Small intestine (tissue), 7 donors: ENCODE measurements around the gene NEURL2. TPM values are rescaled to one million over a fixed set of nuclear protein-coding genes. Genes with fewer than 3 reads are reported as not detected.
A peak's percentile ranks its signal among the peaks of the same experiment; 100 is the strongest.

Experiments used
- DNase-seq, 2 donors: peaks; one replicate each; pipeline versions ENCODE4 v3.0.0 to v3.0.0-alpha.2; 2013
- FAIRE-seq: peaks from 2 replicates; lab custom pipeline; 2012; peaks lifted over from hg19 to GRCh38; lab: Jason Lieb, UNC
- H3K27ac ChIP-seq, 3 donors: one replicate each; pipeline ENCODE4 v1.5.1; 2013; ENCODE audit warnings: low read length in 2 of 3, mild to moderate bottlenecking in 2 of 3, control low read depth in 1 of 3, inconsistent platforms in 1 of 3, low read depth in 1 of 3, moderate library complexity in 1 of 3
- H3K27me3 ChIP-seq, 3 donors: one replicate each; pipeline ENCODE4 v1.6.1; 2013; ENCODE audit warnings: low read length in 3 of 3, inconsistent platforms in 1 of 3; ENCODE audit not compliant: control insufficient read depth in 3 of 3, insufficient read depth in 3 of 3
- H3K36me3 ChIP-seq, 3 donors: one replicate each; pipeline ENCODE4 v1.6.1; 2013; ENCODE audit warnings: low read length in 3 of 3, inconsistent platforms in 1 of 3, low read depth in 1 of 3, mild to moderate bottlenecking in 1 of 3, moderate library complexity in 1 of 3; ENCODE audit not compliant: control insufficient read depth in 3 of 3, insufficient read depth in 2 of 3
- H3K4me1 ChIP-seq, 3 donors: one replicate each; pipeline ENCODE4 v1.6.1; 2013; ENCODE audit warnings: low read length in 2 of 3, inconsistent platforms in 1 of 3, low read depth in 1 of 3, mild to moderate bottlenecking in 1 of 3, moderate library complexity in 1 of 3; ENCODE audit not compliant: control insufficient read depth in 3 of 3, insufficient read depth in 2 of 3
- H3K4me3 ChIP-seq, 3 donors: one replicate each; pipeline ENCODE4 v1.5.1; 2013; ENCODE audit warnings: low read length in 3 of 3, control low read depth in 1 of 3, inconsistent platforms in 1 of 3, low read depth in 1 of 3, mild to moderate bottlenecking in 1 of 3, moderate library complexity in 1 of 3
- H3K9me3 ChIP-seq, 2 donors: one replicate each; pipeline ENCODE4 v1.6.1; 2013; ENCODE audit warnings: low read depth in 1 of 2, low read length in 1 of 2; ENCODE audit not compliant: control insufficient read depth in 2 of 2, insufficient read depth in 1 of 2
- WGBS, 3 donors: extraction: QIAGEN DNeasy Blood & Tissue Kit; methylation state at CpG; one replicate each; pipeline ENCODE4 v1.1.7; 2013; 5-methylcytosine and 5-hydroxymethylcytosine counted together
- polyA plus RNA-seq, 4 donors: library from polyadenylated mRNA; stranded (reverse) in 3 of 4; unstranded in 1 of 4; fragments of 200-250 nt in 3 of 4; fragments of 120-200 nt in 1 of 4; gene quantifications; one replicate each; pipeline versions ENCODE4 v1.2.1 to v1.2.3, GENCODE V29; 2013
- donor health status: healthy with polysubstance abuse.
- donor health status: control.
- donor health status: control.
- donor health status: Bipolar disorder and iron deficiency.
- donor health status: healthy.

The NEURL2 gene
- polyA plus RNA-seq, 4 donors, result 2.9 to 20.2 (median 4.0) TPM

DNA sequence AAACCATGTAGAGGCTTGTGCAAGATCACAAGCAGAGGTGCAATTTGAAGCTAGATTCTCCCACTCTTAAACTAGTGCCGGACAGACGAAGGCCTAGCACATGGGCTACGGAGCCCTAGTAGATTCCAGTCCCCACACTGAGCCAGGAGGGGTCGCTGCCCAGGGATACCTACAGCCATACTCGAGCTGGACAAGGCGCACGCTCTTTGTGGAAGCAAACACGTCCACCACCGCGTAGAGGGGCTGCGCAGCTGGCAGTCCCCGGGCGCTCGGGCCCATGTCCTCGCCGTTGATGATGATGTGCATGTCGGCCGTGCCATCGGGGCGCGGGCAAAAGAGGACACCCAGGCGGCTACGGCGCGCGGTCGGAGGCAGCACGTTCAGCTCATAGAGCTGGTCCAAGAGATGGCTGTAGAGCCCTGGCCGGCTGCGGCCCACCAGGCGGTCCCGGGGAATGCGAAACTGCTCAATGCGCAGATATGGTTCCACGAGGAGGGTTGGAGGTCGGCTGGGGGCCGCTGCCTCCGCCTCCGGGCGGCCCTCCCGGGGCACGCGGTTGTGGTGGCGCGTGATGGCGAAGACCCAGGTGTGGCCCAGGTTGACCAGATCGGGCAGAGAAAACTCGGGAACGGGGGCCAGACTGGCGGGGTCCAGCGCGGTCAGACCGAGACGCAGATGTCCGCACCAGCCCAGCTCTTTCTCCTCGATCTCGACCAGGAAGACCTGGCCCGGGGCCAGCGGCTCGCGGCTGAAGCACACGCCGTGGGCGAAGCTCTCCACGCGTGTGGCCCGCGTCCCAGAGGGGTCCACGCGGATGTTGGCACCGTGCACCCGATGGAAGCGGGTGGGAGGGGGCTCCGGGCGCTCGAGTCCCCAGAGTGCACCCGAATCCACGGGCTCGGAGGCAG is 677 bp downstream of the NEURL2 start:
- DNase-seq (peak; percentile 74 to 90), FAIRE-seq (no peak)
- WGBS, 3 donors, result 1 to 4% (median 2%) methylated on average over 68 to 79 of the region's 79 CpGs
- Histone ChIP-seq H3K9me3 (no peaks in the 10 kb centered on the region), H3K4me1 (peaks cover 0 to 27% (median 6%) of the 10 kb centered on the region in 3 donors), H3K27me3 (no peaks in the 10 kb centered on the region), H3K4me3 (peak overlapping the region; percentile 70 to 90 (median 81)), H3K36me3 (peaks cover 2 to 57% (median 6%) of the 10 kb centered on the region in 3 donors), H3K27ac (peak overlapping the region; percentile 69 to 86 (median 85))

DNA sequence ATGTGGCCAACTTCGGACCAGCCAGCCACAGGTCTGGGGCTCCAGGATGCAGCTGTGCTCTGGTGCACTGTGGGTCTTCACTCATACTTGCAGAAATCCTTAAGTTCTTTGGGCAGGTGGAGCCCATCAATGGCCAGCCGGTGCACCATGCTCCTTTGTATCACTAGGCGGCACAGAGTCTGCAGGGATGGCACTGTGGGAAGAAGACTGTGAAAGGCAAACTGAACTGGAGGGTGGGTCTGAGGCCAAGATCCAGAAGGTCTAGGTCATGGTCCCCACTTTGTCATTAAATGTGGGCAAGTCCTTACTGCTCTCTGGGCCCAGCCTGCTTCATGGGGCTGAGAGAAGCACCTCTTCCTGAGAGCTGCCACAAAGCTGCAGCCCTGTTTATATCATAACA is 2.3 kb downstream of the NEURL2 start:
- Histone ChIP-seq H3K4me1 (peaks cover 0 to 25% (median 6%) of the 10 kb centered on the region in 3 donors), H3K9me3 (no peaks in the 10 kb centered on the region), H3K4me3 (peak overlapping the region in 1 of 3 donors; percentile 70), H3K36me3 (peaks cover 0 to 52% (median 2%) of the 10 kb centered on the region in 3 donors), H3K27me3 (no peaks in the 10 kb centered on the region), H3K27ac (no peak overlapping the region)
- DNase-seq, result no peak
- FAIRE-seq, result no peak
- WGBS, 3 donors, result 88 to 94% (median 89%) methylated on average over 3 of the region's 3 CpGs

DNA sequence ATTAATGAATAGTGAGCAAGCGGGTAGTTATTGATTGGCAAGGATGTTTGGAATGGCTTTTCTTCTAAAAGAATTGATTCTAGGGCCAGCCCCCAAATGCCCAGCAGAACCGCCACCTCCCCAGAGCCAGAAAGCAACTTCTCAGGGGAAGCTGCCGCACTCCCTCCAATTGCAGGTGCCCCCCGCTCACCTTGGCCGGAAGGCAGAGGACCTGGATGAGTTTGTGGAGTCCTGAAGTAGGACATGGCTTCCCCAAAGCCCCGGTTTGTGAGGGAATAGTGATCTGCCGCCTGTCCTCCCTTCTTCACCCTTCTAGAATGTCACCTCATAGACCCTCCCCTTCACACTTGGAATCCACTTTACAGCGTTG is 3.7 kb downstream of the NEURL2 start, which contains the start of gene SPATA25:
TSS of gene SPATA25 (minus strand) at position 277 of the 370 bp plus-strand sequence. CDS start at position 245, 32 bp downstream.
- Histone ChIP-seq H3K4me1 (peaks cover 0 to 14% (median 0%) of the 10 kb centered on the region in 3 donors), H3K27ac (no peak within 1 kb of the TSS), H3K36me3 (peaks cover 0 to 53% (median 3%) of the 10 kb centered on the region in 3 donors), H3K9me3 (no peaks in the 10 kb centered on the region), H3K27me3 (no peaks in the 10 kb centered on the region), H3K4me3 (peak within 1 kb of the TSS in 1 of 3 donors; percentile 70)
- FAIRE-seq (no peak), DNase-seq (no peak)
- WGBS, 3 donors, result 93 to 95% (median 93%) methylated on average over 8 of the region's 8 CpGs

DNA sequence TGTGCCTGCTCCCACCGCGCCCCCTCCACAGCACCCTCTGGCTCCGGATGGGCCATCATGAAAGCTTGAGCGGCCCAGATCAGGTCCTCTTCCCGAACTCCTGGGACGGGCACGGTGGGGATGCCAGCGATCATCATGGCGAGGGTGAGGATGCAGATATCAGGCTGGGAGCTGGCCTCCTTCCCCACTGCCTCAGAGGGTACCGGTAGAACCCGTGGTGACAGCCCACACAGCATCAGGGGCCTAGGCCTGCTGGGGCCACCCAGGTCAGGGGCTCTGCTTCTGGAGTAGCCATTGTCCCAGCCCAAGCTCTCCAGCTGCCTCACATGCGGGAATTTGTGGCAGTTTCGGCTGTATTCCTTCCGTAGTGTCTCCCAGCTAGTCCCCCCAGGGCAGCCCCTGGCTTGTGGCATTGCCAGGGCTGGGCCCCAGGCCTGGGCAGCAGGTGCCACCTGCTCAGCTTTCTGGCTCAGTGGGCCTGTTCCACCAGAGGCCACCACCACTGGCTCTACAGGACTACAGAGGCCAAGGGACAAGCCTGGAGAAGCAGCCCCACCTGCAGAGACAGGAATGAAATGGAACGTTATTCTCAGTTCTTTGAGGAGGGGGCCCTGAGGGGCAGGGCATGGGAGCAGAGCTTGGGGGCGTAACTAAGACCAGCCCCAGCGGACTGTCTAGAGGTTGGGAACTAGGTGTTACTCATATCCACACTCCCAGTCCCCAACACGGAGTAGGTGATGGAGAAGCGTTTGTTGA is 4.2 kb downstream of the NEURL2 start:
- H3K36me3 ChIP-seq, result peaks cover 0 to 52% (median 3%) of the 10 kb centered on the region in 3 donors
- DNase-seq (no peak), FAIRE-seq (no peak)
- H3K4me3 ChIP-seq, result no peak overlapping the region
- H3K4me1 ChIP-seq, result peaks cover 0 to 13% (median 0%) of the 10 kb centered on the region in 3 donors
- no peaks in the 10 kb centered on the region for H3K9me3 ChIP-seq
- no peaks in the 10 kb centered on the region for H3K27me3 ChIP-seq
- WGBS, 3 donors, result 91 to 93% (median 91%) methylated on average over 18 to 19 of the region's 19 CpGs
- H3K27ac ChIP-seq, result no peak overlapping the region

DNA sequence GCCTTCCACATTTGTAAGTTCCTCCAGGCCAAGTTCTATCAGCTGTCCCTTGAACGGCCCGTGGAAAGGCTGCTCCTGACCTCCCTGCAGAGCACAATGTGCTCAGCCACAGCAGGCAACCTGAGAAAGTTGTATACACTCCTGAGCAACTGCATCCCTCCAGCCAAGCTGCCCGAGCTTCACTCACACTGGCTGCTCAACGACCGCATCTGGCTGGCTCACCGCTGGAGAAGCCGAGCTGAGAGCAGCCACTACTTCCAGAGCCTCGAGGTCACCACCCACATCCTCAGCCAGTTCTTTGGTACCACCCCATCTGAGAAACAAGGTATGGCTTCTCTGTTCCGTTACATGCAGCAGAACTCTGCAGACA is 7.9 kb downstream of the NEURL2 start:
- no peak overlapping the region for H3K4me3 ChIP-seq
- no peak overlapping the region for H3K27ac ChIP-seq
- no peak for DNase-seq
- H3K27me3 ChIP-seq, result no peaks in the 10 kb centered on the region
- peaks cover 0 to 47% (median 3%) of the 10 kb centered on the region in 3 donors for H3K36me3 ChIP-seq
- peaks cover 0 to 13% (median 0%) of the 10 kb centered on the region in 3 donors for H3K4me1 ChIP-seq
- no peaks in the 10 kb centered on the region for H3K9me3 ChIP-seq
- no peak for FAIRE-seq
- WGBS, 3 donors, result 71 to 87% (median 78%) methylated on average over 9 of the region's 9 CpGs

DNA sequence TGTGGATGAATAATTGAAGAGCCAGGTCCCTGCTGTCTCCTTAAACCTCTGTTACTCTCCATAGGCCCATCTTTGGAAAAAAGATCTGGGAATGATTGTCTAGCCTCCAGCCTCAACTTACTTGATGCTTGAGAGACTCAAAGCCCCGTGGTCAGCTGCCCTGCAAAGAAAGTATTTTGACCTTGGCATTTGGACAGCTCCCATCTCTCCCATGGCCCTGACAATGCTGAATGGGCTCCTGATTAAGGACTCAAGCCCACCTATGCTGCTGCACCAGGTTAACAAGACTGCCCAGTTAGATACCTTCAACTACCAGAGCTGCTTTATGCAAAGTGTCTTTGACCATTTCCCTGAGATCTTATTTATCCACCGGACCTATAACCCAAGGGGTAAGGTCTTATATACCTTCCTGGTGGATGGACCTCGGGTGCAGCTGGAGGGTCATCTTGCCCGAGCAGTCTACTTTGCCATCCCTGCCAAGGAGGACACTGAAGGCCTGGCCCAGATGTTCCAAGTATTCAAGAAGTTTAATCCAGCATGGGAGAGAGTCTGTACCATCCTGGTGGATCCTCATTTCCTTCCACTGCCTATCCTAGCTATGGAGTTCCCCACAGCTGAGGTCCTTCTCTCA is 8.4 kb downstream of the NEURL2 start:
- Histone ChIP-seq H3K27ac (no peak overlapping the region), H3K4me3 (no peak overlapping the region), H3K4me1 (peaks cover 0 to 13% (median 0%) of the 10 kb centered on the region in 3 donors), H3K9me3 (no peaks in the 10 kb centered on the region), H3K36me3 (peaks cover 0 to 50% (median 3%) of the 10 kb centered on the region in 3 donors), H3K27me3 (no peaks in the 10 kb centered on the region)
- 74 to 85% (median 80%) methylated on average over 4 of the region's 4 CpGs for WGBS, 3 donors
- FAIRE-seq (no peak), DNase-seq (no peak)

DNA sequence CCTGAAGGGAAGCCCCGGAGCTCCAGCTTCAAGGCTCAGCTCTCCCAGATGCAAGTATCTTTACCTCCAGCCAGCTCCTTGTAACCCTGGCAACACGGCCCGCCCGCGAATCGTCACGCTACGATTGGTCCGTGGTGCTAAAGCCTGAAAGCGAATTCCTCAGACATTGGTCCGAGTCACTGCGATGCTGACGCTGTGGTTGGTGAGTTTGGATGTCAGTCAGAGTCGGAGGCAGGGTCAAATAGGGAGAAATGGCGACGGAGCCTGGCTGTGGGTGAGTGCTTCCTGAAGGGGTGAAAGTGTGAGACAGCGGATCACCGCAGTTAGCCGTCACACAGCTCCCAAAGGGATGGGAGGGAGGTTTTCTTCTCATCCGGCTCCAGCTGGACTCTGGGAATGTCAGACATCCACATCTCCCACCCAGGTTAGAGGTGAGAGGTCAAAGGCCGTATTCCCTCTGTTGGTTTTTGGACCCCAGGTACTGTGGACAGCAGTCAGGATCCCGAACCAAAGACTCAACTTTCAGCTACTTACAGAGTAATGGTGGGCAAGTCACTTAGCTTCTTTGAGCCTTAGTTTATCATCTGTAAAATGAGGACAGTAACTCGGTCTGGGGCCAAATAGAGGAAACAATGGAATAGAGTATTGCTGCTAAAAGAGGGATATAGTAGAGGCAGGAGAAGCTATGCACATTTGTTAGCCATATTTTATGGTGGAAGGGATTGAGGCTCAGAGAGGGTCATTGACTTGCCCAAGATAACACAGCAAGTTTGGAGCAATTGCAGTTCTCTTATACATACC is 9.8 kb downstream of the NEURL2 start, which contains the start of gene ZSWIM1:
TSS of gene ZSWIM1 (plus strand) at position 240 of the 801 bp plus-strand sequence. CDS start 1,366 bp downstream, outside the sequence.
- FAIRE-seq (no peak), DNase-seq (peak; percentile 99 to 100)
- Histone ChIP-seq H3K27me3 (no peaks in the 10 kb centered on the region), H3K36me3 (peaks cover 3 to 44% (median 8%) of the 10 kb centered on the region in 3 donors), H3K4me1 (peaks cover 0 to 10% (median 0%) of the 10 kb centered on the region in 3 donors), H3K4me3 (peak within 1 kb of the TSS; percentile 37 to 73 (median 65)), H3K27ac (peak within 1 kb of the TSS; percentile 66 to 91 (median 77)), H3K9me3 (no peaks in the 10 kb centered on the region)
- 0 to 1% (median 0%) methylated on average over 23 of the region's 23 CpGs for WGBS, 3 donors
